ENCODE measurements around the gene VWA2. TPM values are rescaled to one million over a fixed set of nuclear protein-coding genes. Genes with fewer than 3 reads are reported as not detected.

VWA2 gene
- total and polyA plus RNA-seq, 2 donors (not counting 3 experiments of a cell fraction or from before 2014, with no cell fraction given), result not detected

GRCh38 chr10:114294549-114294948, 55.5 kb downstream of the VWA2 start:
- Histone ChIP-seq H3K79me2 (ENCODE audit: control insufficient read depth, insufficient read depth, low read length) (no peaks in the 10 kb centered on the region), H3K27me3 (ENCODE audit: control insufficient read depth in 2 of 2, insufficient read depth in 2 of 2, low read length in 2 of 2) (peaks cover 0 to 2% of the 10 kb centered on the region in 2 experiments), H3K36me3 (ENCODE audit: control insufficient read depth in 2 of 2, extremely low read depth in 1 of 2, insufficient read depth in 2 of 2, low read length in 2 of 2) (no peaks in the 10 kb centered on the region), H3K9me3 (replicated peaks; ENCODE audit: control insufficient read depth, insufficient read depth, low read length) (no peaks in the 10 kb centered on the region), H3K4me3 (replicated peaks in 1 of 3; ENCODE audit: insufficient read depth in 1 of 3, low read depth in 1 of 3, low read length in 3 of 3) (no peak overlapping the region), H3K9ac (replicated peaks; ENCODE audit: extremely low read depth, insufficient read depth, low read length) (no peak overlapping the region), H4K20me1 (replicated peaks; ENCODE audit: control insufficient read depth, extremely low read depth, insufficient read depth, low read length) (no peaks in the 10 kb centered on the region), H3K4me1 (ENCODE audit: control insufficient read depth, extremely low read depth, insufficient read depth, low read length) (no peaks in the 10 kb centered on the region), H2AFZ (ENCODE audit: low read depth, low read length) (no peak overlapping the region), H3K27ac (ENCODE audit: insufficient read depth, low read depth, low read length) (no peak overlapping the region), H3K4me2 (ENCODE audit: insufficient read depth, low read length) (no peak overlapping the region), H3K9me1 (replicated peaks; ENCODE audit: control insufficient read depth, extremely low read depth, insufficient read depth, low read length) (no peaks in the 10 kb centered on the region)
- no TSS peak for BruUV-seq (replicated peaks)
- ChIA-PET POLR2A (no interaction called here), CTCF (no interaction called here)
- no peak for TF ChIP-seq MYC (IDR thresholded peaks at IDR 0.05; ENCODE audit: low read depth, low read length)
- TF ChIP-seq MAX (IDR thresholded peaks at IDR 0.05; ENCODE audit: insufficient read depth, insufficient read length), result no peak
- no peak for TF ChIP-seq GATA2 (IDR thresholded peaks at IDR 0.05; ENCODE audit: insufficient read depth, insufficient read length, low read depth, low read length)
- no peak for TF ChIP-seq FOS (IDR thresholded peaks at IDR 0.05; ENCODE audit: borderline replicate concordance, insufficient read depth, low read length)
- no peak for TF ChIP-seq EZH2 (IDR thresholded peaks at IDR 0.05; ENCODE audit: borderline replicate concordance, low read depth, low read length, severe bottlenecking)
- TF ChIP-seq POLR2AphosphoS5 (IDR thresholded peaks at IDR 0.05; ENCODE audit: insufficient read depth, low read depth, low read length), result no peak
- no peak for TF ChIP-seq POLR2A (IDR thresholded peaks at IDR 0.05; ENCODE audit: low read depth, low read length)
- no peak for TF ChIP-seq JUN (IDR thresholded peaks at IDR 0.05; ENCODE audit: borderline replicate concordance, insufficient read depth, insufficient read length, low read depth)
- TF ChIP-seq CTCF (IDR thresholded peaks at IDR 0.05; ENCODE audit: extremely low read depth in 1 of 2, insufficient read depth in 1 of 2, low read depth in 1 of 2, low read length in 2 of 2), result no peak
- DNase-seq (ENCODE audit: low read depth, low spot score), result peak; percentile 81
- intact Hi-C loops (cut with micrococcal nuclease), result no loop called here
- FAIRE-seq, result no peak
- dilution Hi-C loops (cut with MboI; ENCODE audit: extremely low pct_ligation_motif_present, low sequenced_read_pairs), result no loop called here
